SU-DHL-6 (cell line): ENCODE results near the gene TCF7L1.
"Not testable (repeated sequence)": the region's sequence is repeated elsewhere in the genome, so short reads cannot be mapped to it uniquely, and the experiment has no call there.

Experiments
- H2AFZ ChIP-seq: fragments of 200-600 bp; sonication (generic); 2 replicates; pipeline ENCODE4 v1.6.1; 2014; ENCODE audit warnings: low read depth, mild to moderate bottlenecking, moderate library complexity, mixed read lengths, antibody characterized with exemption, low read length; ENCODE audit not compliant: severe bottlenecking
- H3F3A ChIP-seq: fragments of 200-600 bp; shearing (Covaris generic); 2 replicates; pipeline ENCODE4 v1.6.0; 2016; ENCODE audit warnings: antibody characterized with exemption, mild to moderate bottlenecking; ENCODE audit not compliant: insufficient read depth
- H3K27ac ChIP-seq: fragments of 200-600 bp; sonication (generic); 2 replicates; pipeline ENCODE4 v1.5.1; 2016; ENCODE audit warnings: low read depth, mild to moderate bottlenecking, low read length, moderate library complexity, mixed read lengths
- H3K27me3 ChIP-seq: fragments of 200-600 bp; sonication (generic), shearing (Covaris generic); 2 replicates; pipeline ENCODE4 v1.6.0; 2014; ENCODE audit warnings: mild to moderate bottlenecking, low read length
- H3K36me3 ChIP-seq: fragments of 200-600 bp; sonication (generic); 2 replicates; pipeline ENCODE4 v1.6.1; 2014; ENCODE audit warnings: mild to moderate bottlenecking, low read length, mixed read lengths
- H3K4me2 ChIP-seq: fragments of 300-600, 200-600 bp; shearing (Covaris generic), sonication (generic); 2 replicates; pipeline ENCODE4 v1.6.0; 2014; ENCODE audit warnings: low read length, low read depth, mild to moderate bottlenecking; ENCODE audit not compliant: poor library complexity, severe bottlenecking
- H3K4me3 ChIP-seq: fragments of 200-600 bp; sonication (generic); 2 replicates; pipeline ENCODE4 v1.5.1; 2014; ENCODE audit warnings: antibody characterized with exemption, low read length, mild to moderate bottlenecking, mixed read lengths; ENCODE audit not compliant: insufficient read depth, poor library complexity, severe bottlenecking
- H3K79me2 ChIP-seq: fragments of 200-600 bp; sonication (generic); 2 replicates; pipeline ENCODE4 v1.6.1; 2014; ENCODE audit warnings: mild to moderate bottlenecking, low read length, moderate library complexity; ENCODE audit not compliant: insufficient read depth
- H3K9ac ChIP-seq: fragments of 200-600 bp; sonication (generic); 2 replicates; pipeline ENCODE4 v1.7.0; 2014; ENCODE audit warnings: mild to moderate bottlenecking, low read length
- H3K9me2 ChIP-seq: fragments of 200-600 bp; sonication (generic); replicated peaks from 2 replicates; pipeline ENCODE4 v1.6.1; 2014; ENCODE audit warnings: low read length; ENCODE audit not compliant: insufficient read depth
- H3K9me3 ChIP-seq: fragments of 200-600 bp; sonication (generic); 2 replicates; pipeline ENCODE4 v1.6.1; 2014; ENCODE audit warnings: low read length, mixed read lengths; ENCODE audit not compliant: insufficient read depth
- H4K20me1 ChIP-seq: fragments of 200-600 bp; sonication (generic); 2 replicates; pipeline ENCODE4 v1.6.1; 2014; ENCODE audit warnings: low read depth, mild to moderate bottlenecking, antibody characterized with exemption, low read length, moderate library complexity, mixed read lengths
- EZH2phosphoT487 ChIP-seq: fragments of 200-600 bp; sonication (generic), shearing (Covaris generic); conservative IDR thresholded peaks from 2 replicates; pipeline ENCODE4 v1.6.1; 2018; ENCODE audit warnings: mild to moderate bottlenecking, antibody characterized with exemption, low read length, moderate library complexity, mixed read lengths
- TF ChIP-seq, protein P1 (sequence below): fragments of 200-600 bp; sonication (generic); IDR thresholded peaks from one replicate; pipeline ENCODE4 v1.5.1; 2017; ENCODE audit warnings: antibody characterized with exemption, mild to moderate bottlenecking, low read length, moderate library complexity; ENCODE audit not compliant: insufficient read depth, poor library complexity, severe bottlenecking

The TCF7L1 gene

DNA sequence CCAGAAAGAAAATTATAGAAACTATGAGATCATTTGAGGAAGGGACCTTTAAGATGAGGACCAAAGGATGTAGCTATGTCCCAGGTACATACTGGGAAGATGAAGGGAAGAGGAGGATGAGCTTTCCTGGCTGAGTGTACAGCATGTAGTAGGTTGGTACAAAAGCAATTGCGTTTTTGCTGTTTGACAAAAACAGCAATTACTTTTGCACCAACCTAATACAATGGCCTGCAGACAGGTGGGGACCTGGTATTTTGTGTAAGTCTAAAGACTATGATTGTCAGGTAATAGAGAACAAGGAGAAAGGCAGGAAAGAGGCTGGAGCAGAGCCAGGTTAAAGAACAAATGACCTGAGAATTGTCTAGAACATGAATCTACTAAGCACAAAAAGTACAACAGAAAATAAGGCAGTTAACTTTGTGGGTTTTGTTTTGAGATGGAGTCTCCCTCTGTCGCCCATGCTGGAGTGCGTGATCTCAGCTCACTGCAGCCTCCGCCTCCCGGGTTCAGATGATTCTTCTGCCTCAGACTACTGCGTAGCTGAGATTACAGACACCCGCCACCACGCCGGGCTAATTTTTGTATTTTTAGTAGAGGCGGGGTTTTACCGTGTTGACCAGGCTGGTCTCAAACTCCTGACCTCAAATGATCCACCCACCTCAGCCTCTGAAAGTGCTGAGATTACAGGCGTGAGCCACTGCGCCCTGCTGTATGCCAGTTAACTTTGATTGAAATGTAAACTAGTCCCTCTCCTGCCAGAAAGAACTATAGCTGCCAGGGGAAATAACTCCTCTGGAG, 197.8 kb downstream of the TCF7L1 start:
- no peak overlapping the region for H2AFZ ChIP-seq
- TF ChIP-seq, protein P1, sequence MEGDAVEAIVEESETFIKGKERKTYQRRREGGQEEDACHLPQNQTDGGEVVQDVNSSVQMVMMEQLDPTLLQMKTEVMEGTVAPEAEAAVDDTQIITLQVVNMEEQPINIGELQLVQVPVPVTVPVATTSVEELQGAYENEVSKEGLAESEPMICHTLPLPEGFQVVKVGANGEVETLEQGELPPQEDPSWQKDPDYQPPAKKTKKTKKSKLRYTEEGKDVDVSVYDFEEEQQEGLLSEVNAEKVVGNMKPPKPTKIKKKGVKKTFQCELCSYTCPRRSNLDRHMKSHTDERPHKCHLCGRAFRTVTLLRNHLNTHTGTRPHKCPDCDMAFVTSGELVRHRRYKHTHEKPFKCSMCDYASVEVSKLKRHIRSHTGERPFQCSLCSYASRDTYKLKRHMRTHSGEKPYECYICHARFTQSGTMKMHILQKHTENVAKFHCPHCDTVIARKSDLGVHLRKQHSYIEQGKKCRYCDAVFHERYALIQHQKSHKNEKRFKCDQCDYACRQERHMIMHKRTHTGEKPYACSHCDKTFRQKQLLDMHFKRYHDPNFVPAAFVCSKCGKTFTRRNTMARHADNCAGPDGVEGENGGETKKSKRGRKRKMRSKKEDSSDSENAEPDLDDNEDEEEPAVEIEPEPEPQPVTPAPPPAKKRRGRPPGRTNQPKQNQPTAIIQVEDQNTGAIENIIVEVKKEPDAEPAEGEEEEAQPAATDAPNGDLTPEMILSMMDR: no peak
- no peak for TF ChIP-seq EZH2phosphoT487
- H3K79me2 ChIP-seq: peaks cover 16% of the 10 kb centered on the region
- no peaks in the 10 kb centered on the region for H3K9me2 ChIP-seq
- no peak overlapping the region for H3K9ac ChIP-seq
- H4K20me1 ChIP-seq: peaks cover 2% of the 10 kb centered on the region; the same call in 1 of the 2 replicates
- H3F3A ChIP-seq: no peaks in the 10 kb centered on the region
- no peaks in the 10 kb centered on the region for H3K9me3 ChIP-seq
- H3K27ac ChIP-seq: no peak overlapping the region
- H3K4me3 ChIP-seq: no peak overlapping the region
- H3K36me3 ChIP-seq: peaks cover 2% of the 10 kb centered on the region; the same call in 1 of the 2 replicates
- H3K27me3 ChIP-seq: no peaks in the 10 kb centered on the region
- H3K4me2 ChIP-seq: no peak overlapping the region

DNA sequence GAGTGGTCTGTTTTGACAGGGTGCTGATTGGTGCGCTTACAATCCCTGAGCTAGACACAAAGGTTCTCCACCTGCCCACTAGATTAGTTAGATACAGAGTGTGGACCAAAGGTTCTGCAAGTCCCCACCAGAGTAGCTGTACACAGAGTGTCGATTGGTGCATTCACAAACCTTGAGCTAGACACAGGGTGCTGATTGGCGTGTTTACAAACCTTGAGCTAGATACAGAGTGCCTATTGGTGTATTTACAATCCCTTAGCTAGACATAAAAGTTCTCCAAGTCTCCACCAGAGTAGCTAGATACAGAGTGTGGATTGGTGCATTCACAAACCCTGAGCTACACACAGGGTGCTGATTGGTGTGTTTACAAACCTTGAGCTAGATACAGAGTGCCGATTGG, 200.7 kb downstream of the TCF7L1 start:
- not testable (repeated sequence) for H3K27ac ChIP-seq, H3K4me2 ChIP-seq, H3K27me3 ChIP-seq, H3K79me2 ChIP-seq, H4K20me1 ChIP-seq, H2AFZ ChIP-seq, H3K36me3 ChIP-seq, H3K9me3 ChIP-seq, H3K9ac ChIP-seq, H3F3A ChIP-seq, H3K4me3 ChIP-seq, H3K9me2 ChIP-seq

DNA sequence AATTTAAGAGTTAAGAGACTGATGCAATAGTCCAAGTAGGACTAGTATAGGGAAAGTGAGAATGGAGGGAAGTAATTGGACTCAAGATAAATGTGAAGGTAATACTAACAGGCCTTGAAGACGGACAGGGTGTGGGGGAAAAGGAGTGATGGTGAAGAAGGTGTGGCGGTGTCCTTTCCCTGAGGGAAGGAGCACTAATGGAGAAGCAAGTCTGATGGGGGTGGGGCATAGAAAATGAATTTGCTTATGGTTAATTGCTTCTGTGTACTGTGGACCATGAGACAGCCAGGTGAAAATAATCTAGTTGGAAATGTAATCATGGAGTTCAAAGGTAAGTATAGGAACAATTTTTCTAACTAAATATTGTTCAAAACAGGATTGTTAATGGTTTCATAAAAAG, 201.7 kb downstream of the TCF7L1 start:
- no peaks in the 10 kb centered on the region for H3K9me2 ChIP-seq
- no peak overlapping the region for H3K4me3 ChIP-seq
- H3K27me3 ChIP-seq: no peaks in the 10 kb centered on the region
- H3K27ac ChIP-seq: no peak overlapping the region
- H3K36me3 ChIP-seq: no peaks in the 10 kb centered on the region
- no peaks in the 10 kb centered on the region for H3K9me3 ChIP-seq
- TF ChIP-seq EZH2phosphoT487: no peak
- TF ChIP-seq, protein P1: no peak
- no peaks in the 10 kb centered on the region for H4K20me1 ChIP-seq
- no peaks in the 10 kb centered on the region for H3F3A ChIP-seq
- H2AFZ ChIP-seq: no peak overlapping the region
- no peaks in the 10 kb centered on the region for H3K79me2 ChIP-seq
- no peak overlapping the region for H3K9ac ChIP-seq
- H3K4me2 ChIP-seq: no peak overlapping the region

DNA sequence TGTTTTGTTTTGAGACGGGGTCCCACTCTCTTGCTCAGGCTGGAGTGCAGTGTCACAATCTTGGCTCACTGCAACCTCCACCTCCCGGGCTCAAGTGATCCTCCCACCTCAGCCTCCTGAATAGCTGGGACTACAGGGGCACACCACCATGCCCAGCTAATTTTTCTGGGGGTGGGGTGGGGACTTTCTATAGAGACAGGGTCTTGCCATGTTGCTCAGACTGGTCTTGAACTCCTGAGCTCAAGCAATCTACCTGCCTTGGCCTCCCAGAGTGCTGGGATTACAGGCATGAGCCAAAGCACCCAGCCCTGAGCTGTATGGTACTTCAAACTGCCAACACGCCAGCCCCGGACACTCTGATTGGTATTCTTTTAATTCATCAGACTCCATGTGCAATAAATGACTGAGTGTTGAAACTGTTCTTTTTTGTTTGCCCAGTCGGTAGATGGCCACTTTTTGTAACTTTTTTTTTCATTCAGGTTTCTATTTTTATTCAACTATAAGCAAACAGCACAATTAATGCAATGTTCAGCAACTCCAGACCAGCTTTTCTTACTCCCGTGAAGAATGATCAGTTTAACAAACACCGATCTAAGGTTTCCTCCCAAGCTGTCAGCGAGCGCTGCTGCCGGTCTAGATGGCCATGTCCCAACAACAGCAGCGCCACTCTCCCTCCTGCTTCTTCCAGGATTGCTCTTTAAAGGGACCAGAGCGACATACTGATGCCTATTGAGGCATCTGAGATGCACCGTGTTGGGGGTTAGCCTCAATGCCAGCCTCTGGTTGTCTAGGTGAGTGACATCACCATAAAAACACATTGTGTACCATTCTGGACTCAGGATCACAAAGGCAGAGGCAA, 207.1 kb downstream of the TCF7L1 start:
- no peaks in the 10 kb centered on the region for H3K27me3 ChIP-seq
- no peaks in the 10 kb centered on the region for H3K9me2 ChIP-seq
- H3K36me3 ChIP-seq: no peaks in the 10 kb centered on the region
- H3K4me3 ChIP-seq: no peak overlapping the region
- no peak overlapping the region for H3K4me2 ChIP-seq
- H3K27ac ChIP-seq: no peak overlapping the region
- H3K79me2 ChIP-seq: no peaks in the 10 kb centered on the region
- H2AFZ ChIP-seq: no peak overlapping the region
- H3K9me3 ChIP-seq: no peaks in the 10 kb centered on the region
- H4K20me1 ChIP-seq: no peaks in the 10 kb centered on the region
- TF ChIP-seq EZH2phosphoT487: no peak
- TF ChIP-seq, protein P1: no peak
- H3K9ac ChIP-seq: no peak overlapping the region
- no peaks in the 10 kb centered on the region for H3F3A ChIP-seq
